Erythroblast (primary cell): ENCODE results near the gene JAM3.

ENCODE experiments used
- GATA1 ChIP-seq: IDR thresholded peaks from 2 replicates; pipeline ENCODE4 v1.6.1; 2011; ENCODE audit warnings: low read depth, mild to moderate bottlenecking, control low read depth, low read length, moderate library complexity
- POLR2A ChIP-seq: IDR thresholded peaks from 2 replicates; pipeline ENCODE4 v1.6.1; 2011; ENCODE audit warnings: mild to moderate bottlenecking, low read length

GRCh38 chr11:134030853-134031252 is 38.0 kb upstream of the JAM3 start:
- no peak for TF ChIP-seq POLR2A
- no peak for TF ChIP-seq GATA1
